ENCODE data around the gene BRWD1.

Gene BRWD1

GRCh38 chr21:39313042-39313570 lies 326 bp downstream of the BRWD1 start:
- no peak for TF ChIP-seq CTCF (IDR thresholded peaks at IDR 0.05; ENCODE audit: borderline replicate concordance, insufficient read depth, low read depth, low read length)

GRCh38 chr21:39312112-39313041 lies 1.1 kb downstream of the BRWD1 start:
- TF ChIP-seq CTCF (IDR thresholded peaks at IDR 0.05; ENCODE audit: borderline replicate concordance, insufficient read depth, low read depth, low read length) = no peak
- H3K4me3 ChIP-seq (ENCODE audit: low read depth, low read length) = peak overlapping the region; percentile 96

More at GRCh38 chr21:39313042-39313570, 326 bp downstream of the BRWD1 start:
- H3K4me3 ChIP-seq (ENCODE audit: low read depth, low read length) = peak overlapping the region; percentile 96

GRCh38 chr21:39311164-39311563 lies 2.3 kb downstream of the BRWD1 start:
- TF ChIP-seq CTCF (IDR thresholded peaks at IDR 0.05; ENCODE audit: borderline replicate concordance, insufficient read depth, low read depth, low read length) = no peak
- H3K4me3 ChIP-seq (ENCODE audit: low read depth, low read length) = no peak overlapping the region

GRCh38 chr21:39307466-39307865 lies 6.0 kb downstream of the BRWD1 start:
- H3K4me3 ChIP-seq (ENCODE audit: low read depth, low read length) = no peak overlapping the region
- no peak for TF ChIP-seq CTCF (IDR thresholded peaks at IDR 0.05; ENCODE audit: borderline replicate concordance, insufficient read depth, low read depth, low read length)

GRCh38 chr21:39300587-39300986 lies 12.8 kb downstream of the BRWD1 start:
- no peak for TF ChIP-seq CTCF (IDR thresholded peaks at IDR 0.05; ENCODE audit: borderline replicate concordance, insufficient read depth, low read depth, low read length)
- no peak overlapping the region for H3K4me3 ChIP-seq (ENCODE audit: low read depth, low read length)

GRCh38 chr21:39296891-39297290 lies 16.5 kb downstream of the BRWD1 start:
- no peak for TF ChIP-seq CTCF (IDR thresholded peaks at IDR 0.05; ENCODE audit: borderline replicate concordance, insufficient read depth, low read depth, low read length)
- no peak overlapping the region for H3K4me3 ChIP-seq (ENCODE audit: low read depth, low read length)

- no peak overlapping the region for H3K4me3 ChIP-seq (ENCODE audit: low read depth, low read length)
- no peak for TF ChIP-seq CTCF (IDR thresholded peaks at IDR 0.05; ENCODE audit: borderline replicate concordance, insufficient read depth, low read depth, low read length)
Observed at GRCh38 chr21:39288987-39289386, 24.4 kb downstream of the BRWD1 start.
